Activated CD4-positive, alpha-beta T cell treated with anti-CD3 and anti-CD28 coated beads, Interleukin-2, amount 10 ng/mL, durations not matched to agents 24 days and 14 days (primary cell): ENCODE measurements around the gene CLEC14A. TPM values are rescaled to one million over a fixed set of nuclear protein-coding genes. Genes with fewer than 3 reads are reported as not detected.
A peak's percentile ranks its signal among the peaks of the same experiment; 100 is the strongest.

ENCODE experiments used
- DNase-seq: peaks from one replicate; pipeline ENCODE4 v3.0.0; 2022
- H3K27ac Mint-ChIP-seq: one replicate; pipeline ENCODE4 v1.8.0; 2022; ENCODE audit warnings: mild to moderate bottlenecking, mixed read lengths
- H3K27me3 Mint-ChIP-seq: one replicate; pipeline ENCODE4 v1.8.0; 2022; ENCODE audit warnings: mixed read lengths
- H3K36me3 Mint-ChIP-seq: one replicate; pipeline ENCODE4 v1.8.0; 2022; ENCODE audit warnings: low read depth, mild to moderate bottlenecking, mixed read lengths
- H3K4me1 Mint-ChIP-seq: one replicate; pipeline ENCODE4 v1.8.0; 2021; ENCODE audit warnings: mixed read lengths
- H3K4me3 Mint-ChIP-seq: one replicate; pipeline ENCODE4 v1.8.0; 2022; ENCODE audit warnings: mild to moderate bottlenecking, moderate library complexity, mixed read lengths
- H3K9me3 Mint-ChIP-seq: one replicate; pipeline ENCODE4 v1.8.0; 2021; ENCODE audit warnings: mixed read lengths
- intact Hi-C: fragments of 100-400 bp; cut with micrococcal nuclease; formaldehyde crosslinking; loops from one replicate; pipeline ENCODE4 v1.15.1; 2023
- total RNA-seq: library from RNA; stranded (reverse); gene quantifications from 2 replicates; pipeline ENCODE4 v1.2.3, GENCODE V29; 2022

CLEC14A gene
- total RNA-seq, 1 donor from 2014 or later: not detected

DNA sequence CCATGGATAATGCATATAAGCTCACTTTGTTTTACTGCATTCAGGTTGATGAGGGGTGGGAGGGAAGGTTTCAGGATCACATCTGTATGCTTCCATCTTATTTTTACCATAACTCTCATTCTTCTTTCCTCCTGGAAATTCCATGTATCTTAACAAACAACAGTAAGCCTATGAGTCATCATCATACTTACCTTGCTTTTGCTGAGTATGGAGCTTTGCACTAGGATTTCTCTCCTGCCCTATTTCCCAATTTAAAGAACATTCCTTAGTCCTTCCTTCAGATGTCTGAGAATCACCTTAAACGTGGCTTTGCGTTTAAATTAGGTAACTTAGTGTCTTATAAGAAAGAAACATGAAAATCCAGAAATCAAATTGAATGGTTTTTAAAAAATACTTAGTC, 1.6 kb upstream of the CLEC14A start:
- DNase-seq: no peak
- intact Hi-C loops: no loop called here
- Mint-ChIP-seq H3K4me3 (no peak overlapping the region), H3K4me1 (peaks cover 4% of the 10 kb centered on the region), H3K27me3 (peaks cover 32% of the 10 kb centered on the region), H3K36me3 (no peaks in the 10 kb centered on the region), H3K27ac (no peak overlapping the region), H3K9me3 (peaks cover 6% of the 10 kb centered on the region)

DNA sequence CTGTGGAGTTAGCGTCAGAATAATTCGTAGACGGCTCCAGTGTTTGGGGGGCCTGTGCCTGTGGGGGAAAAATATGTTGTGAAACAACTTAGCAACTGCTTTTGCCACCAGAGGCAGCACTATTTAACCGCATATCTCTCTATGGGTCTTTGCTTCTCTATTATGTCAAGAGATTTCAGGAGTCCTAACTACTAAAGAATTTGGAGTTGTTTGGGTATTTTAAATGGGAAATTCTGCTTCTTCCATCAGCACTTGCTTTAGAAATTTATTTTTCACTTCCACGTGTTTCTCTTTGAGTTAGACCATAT, 594 bp upstream of the CLEC14A start:
- DNase-seq: no peak
- Mint-ChIP-seq H3K36me3 (no peaks in the 10 kb centered on the region), H3K4me3 (peak overlapping the region; percentile 54), H3K27me3 (peaks cover 35% of the 10 kb centered on the region), H3K27ac (no peak overlapping the region), H3K4me1 (peaks cover 4% of the 10 kb centered on the region), H3K9me3 (peaks cover 2% of the 10 kb centered on the region)
- intact Hi-C loops: no loop called here

DNA sequence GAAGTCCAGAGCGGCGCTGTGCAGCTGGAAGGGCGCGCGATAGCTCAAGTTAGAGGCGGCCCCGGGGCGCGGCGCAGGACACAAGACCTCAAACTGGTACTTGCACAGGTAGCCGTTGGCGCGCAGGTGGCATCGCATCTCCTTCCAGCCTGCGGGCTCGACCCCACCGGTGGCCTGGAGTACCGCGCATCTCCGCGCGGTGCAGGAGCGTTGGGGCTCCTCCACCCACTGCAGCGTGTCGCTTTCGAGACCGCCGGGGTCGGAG, 553 bp downstream of the CLEC14A start:
- peak; percentile 52 for DNase-seq
- peaks cover 37% of the 10 kb centered on the region for H3K27me3 Mint-ChIP-seq
- no peaks in the 10 kb centered on the region for H3K36me3 Mint-ChIP-seq
- H3K4me3 Mint-ChIP-seq: no peak overlapping the region
- H3K9me3 Mint-ChIP-seq: peaks cover 2% of the 10 kb centered on the region
- H3K4me1 Mint-ChIP-seq: peaks cover 4% of the 10 kb centered on the region
- intact Hi-C loops: no loop called here
- no peak overlapping the region for H3K27ac Mint-ChIP-seq

- H3K36me3 Mint-ChIP-seq: no peaks in the 10 kb centered on the region
- H3K27me3 Mint-ChIP-seq: peaks cover 37% of the 10 kb centered on the region
- intact Hi-C loops: no loop called here
- peak; percentile 55 for DNase-seq
- H3K27ac Mint-ChIP-seq: no peak overlapping the region
- peaks cover 2% of the 10 kb centered on the region for H3K9me3 Mint-ChIP-seq
- H3K4me1 Mint-ChIP-seq: peaks cover 4% of the 10 kb centered on the region
- H3K4me3 Mint-ChIP-seq: no peak overlapping the region
Measured at GRCh38 chr14:38254571-38255407, 1.1 kb downstream of the CLEC14A start.

DNA sequence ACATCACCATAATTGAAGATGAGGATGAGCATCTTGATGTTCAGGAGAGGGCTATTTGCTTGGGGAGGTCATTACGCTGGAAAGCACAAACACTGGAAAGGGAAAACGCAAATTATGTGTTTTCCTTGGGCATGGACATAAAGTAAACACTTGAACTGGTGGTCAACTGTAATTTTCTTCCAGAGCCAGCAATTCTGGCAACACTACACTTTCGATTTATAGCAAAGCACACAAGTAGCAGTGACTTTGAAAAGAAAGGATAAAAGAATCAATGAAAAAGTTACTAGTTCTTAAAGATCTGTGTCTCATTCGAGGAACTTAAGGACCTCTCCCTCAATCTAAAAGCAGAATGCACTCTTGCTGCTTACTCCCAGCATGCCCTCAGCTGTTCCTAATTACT, 2.2 kb downstream of the CLEC14A start:
- Mint-ChIP-seq H3K4me3 (no peak overlapping the region), H3K27ac (no peak overlapping the region), H3K4me1 (peaks cover 4% of the 10 kb centered on the region), H3K36me3 (no peaks in the 10 kb centered on the region), H3K27me3 (peaks cover 37% of the 10 kb centered on the region), H3K9me3 (peaks cover 2% of the 10 kb centered on the region)
- intact Hi-C loops: no loop called here
- no peak for DNase-seq

- peaks cover 4% of the 10 kb centered on the region for H3K4me1 Mint-ChIP-seq
- H3K36me3 Mint-ChIP-seq: no peaks in the 10 kb centered on the region
- H3K4me3 Mint-ChIP-seq: no peak overlapping the region
- no peak for DNase-seq
- intact Hi-C loops: no loop called here
- H3K27me3 Mint-ChIP-seq: peaks cover 30% of the 10 kb centered on the region
- no peak overlapping the region for H3K27ac Mint-ChIP-seq
- peaks cover 2% of the 10 kb centered on the region for H3K9me3 Mint-ChIP-seq
Measured at GRCh38 chr14:38252066-38252710, 3.7 kb downstream of the CLEC14A start.

DNA sequence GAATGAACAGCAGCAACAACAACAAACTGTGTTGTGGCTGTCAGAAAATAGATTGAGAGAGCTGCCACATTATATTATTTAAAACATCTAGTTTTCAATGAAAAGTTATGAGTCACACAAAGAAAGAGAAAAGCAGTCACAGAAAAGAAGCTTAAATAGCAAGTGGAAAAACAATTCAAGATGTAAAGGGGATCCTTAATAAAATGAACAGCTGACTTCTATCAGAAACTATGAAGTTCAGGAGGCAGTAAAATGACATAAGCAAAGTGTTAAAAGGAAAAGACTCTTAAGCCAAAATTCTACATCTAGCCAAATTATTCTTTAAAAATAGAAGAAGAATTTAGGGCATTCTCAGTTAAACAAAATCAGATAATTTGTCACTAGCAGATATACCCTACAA, 5.6 kb downstream of the CLEC14A start:
- intact Hi-C loops: no loop called here
- H3K4me3 Mint-ChIP-seq: no peak overlapping the region
- H3K27me3 Mint-ChIP-seq: peaks cover 19% of the 10 kb centered on the region
- H3K4me1 Mint-ChIP-seq: no peaks in the 10 kb centered on the region
- no peak overlapping the region for H3K27ac Mint-ChIP-seq
- peaks cover 2% of the 10 kb centered on the region for H3K9me3 Mint-ChIP-seq
- no peaks in the 10 kb centered on the region for H3K36me3 Mint-ChIP-seq
- no peak for DNase-seq

DNA sequence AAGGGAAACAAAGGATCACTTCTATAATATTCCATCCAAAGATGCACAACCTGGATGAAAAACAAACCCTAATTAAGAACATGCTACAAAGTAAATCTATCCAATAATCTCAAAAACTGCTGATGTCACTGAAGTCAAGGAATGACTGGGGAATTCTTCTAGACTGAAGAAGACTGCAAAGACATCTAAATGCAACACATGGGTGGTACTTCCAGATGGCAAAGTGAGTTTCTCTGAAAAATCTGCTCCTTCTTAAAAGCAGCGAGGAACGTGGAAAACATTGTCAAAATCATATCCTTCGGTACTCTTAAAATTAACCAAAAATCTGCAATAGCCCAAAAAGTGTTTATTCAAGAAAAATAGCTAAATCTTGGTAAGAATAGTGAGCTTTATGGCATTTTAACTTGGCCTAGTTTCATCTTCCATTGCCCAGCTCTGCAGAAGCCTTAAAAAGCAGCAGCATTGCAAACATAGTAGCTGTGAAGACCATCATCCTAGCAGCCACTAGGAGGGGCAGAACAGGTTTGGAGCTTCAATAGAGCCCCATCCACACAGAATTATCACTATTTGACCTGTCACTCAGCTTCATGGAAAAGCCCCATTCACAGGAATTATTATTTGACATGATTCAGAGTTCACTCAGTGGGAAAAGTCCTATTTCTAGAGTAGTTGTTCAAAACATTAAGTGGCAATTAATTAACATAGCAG, 7.4 kb downstream of the CLEC14A start:
- H3K4me3 Mint-ChIP-seq: no peak overlapping the region
- intact Hi-C loops: no loop called here
- no peaks in the 10 kb centered on the region for H3K4me1 Mint-ChIP-seq
- peaks cover 9% of the 10 kb centered on the region for H3K27me3 Mint-ChIP-seq
- no peak for DNase-seq
- H3K36me3 Mint-ChIP-seq: no peaks in the 10 kb centered on the region
- H3K27ac Mint-ChIP-seq: no peak overlapping the region
- H3K9me3 Mint-ChIP-seq: no peaks in the 10 kb centered on the region

GRCh38 chr14:38243696-38244240, 12.1 kb downstream of the CLEC14A start:
- H3K9me3 Mint-ChIP-seq: no peaks in the 10 kb centered on the region
- no peak for DNase-seq
- H3K36me3 Mint-ChIP-seq: no peaks in the 10 kb centered on the region
- H3K27me3 Mint-ChIP-seq: peaks cover 1% of the 10 kb centered on the region
- H3K4me1 Mint-ChIP-seq: no peaks in the 10 kb centered on the region
- no peak overlapping the region for H3K4me3 Mint-ChIP-seq
- intact Hi-C loops: no loop called here
- H3K27ac Mint-ChIP-seq: no peak overlapping the region

DNA sequence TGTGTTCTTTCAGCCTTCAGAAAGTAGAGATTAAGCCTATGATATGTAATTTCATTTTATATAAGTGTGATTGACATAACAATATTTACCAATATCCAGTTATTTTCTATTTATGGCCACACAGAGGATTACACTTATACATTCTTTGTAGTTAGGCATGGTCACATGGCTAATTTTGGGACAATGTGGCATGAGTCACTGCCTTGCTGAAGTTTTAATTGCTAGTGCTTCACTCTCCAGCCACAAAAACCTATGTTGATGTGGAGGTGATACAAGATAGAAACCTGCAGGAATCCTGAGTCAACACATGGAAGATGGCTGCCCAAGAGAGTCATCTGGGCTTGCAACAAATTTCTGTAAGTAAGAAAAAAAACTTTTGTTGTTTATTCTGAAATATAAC, 17.0 kb downstream of the CLEC14A start:
- Mint-ChIP-seq H3K36me3 (no peaks in the 10 kb centered on the region), H3K9me3 (no peaks in the 10 kb centered on the region), H3K4me1 (no peaks in the 10 kb centered on the region), H3K4me3 (no peak overlapping the region), H3K27ac (no peak overlapping the region), H3K27me3 (peaks cover 1% of the 10 kb centered on the region)
- intact Hi-C loops: no loop called here
- DNase-seq: no peak

GRCh38 chr14:38238332-38238731, 17.6 kb downstream of the CLEC14A start:
- no peak overlapping the region for H3K4me3 Mint-ChIP-seq
- intact Hi-C loops: no loop called here
- no peaks in the 10 kb centered on the region for H3K36me3 Mint-ChIP-seq
- DNase-seq: no peak
- H3K9me3 Mint-ChIP-seq: no peaks in the 10 kb centered on the region
- H3K27ac Mint-ChIP-seq: no peak overlapping the region
- H3K4me1 Mint-ChIP-seq: no peaks in the 10 kb centered on the region
- H3K27me3 Mint-ChIP-seq: peaks cover 1% of the 10 kb centered on the region

DNA sequence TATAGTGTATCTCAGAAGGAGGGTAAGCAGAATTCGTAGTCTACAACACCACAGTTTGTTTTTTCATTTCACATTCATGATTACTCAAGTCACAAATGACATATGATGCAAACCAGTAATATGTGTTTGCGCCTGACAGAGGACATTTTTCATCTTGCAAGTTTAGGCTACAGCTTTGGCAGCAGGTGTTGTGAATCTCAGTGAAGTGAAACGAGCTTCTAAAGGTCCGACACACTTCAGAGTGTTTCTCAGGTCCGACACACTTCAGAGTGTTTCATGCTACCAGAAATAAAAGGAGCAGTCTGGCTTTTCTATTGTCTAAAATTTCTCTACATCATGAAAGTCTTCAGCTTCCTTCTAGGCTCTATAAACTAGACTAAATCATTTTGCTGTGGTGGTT, 22.7 kb downstream of the CLEC14A start:
- peaks cover 3% of the 10 kb centered on the region for H3K27me3 Mint-ChIP-seq
- H3K4me1 Mint-ChIP-seq: no peaks in the 10 kb centered on the region
- intact Hi-C loops: no loop called here
- H3K36me3 Mint-ChIP-seq: no peaks in the 10 kb centered on the region
- H3K4me3 Mint-ChIP-seq: no peak overlapping the region
- no peak for DNase-seq
- no peak overlapping the region for H3K27ac Mint-ChIP-seq
- no peaks in the 10 kb centered on the region for H3K9me3 Mint-ChIP-seq

GRCh38 chr14:38226366-38226765, 29.5 kb downstream of the CLEC14A start:
- Mint-ChIP-seq H3K4me1 (no peaks in the 10 kb centered on the region), H3K27me3 (peaks cover 3% of the 10 kb centered on the region), H3K4me3 (no peak overlapping the region), H3K27ac (no peak overlapping the region), H3K9me3 (peaks cover 3% of the 10 kb centered on the region), H3K36me3 (no peaks in the 10 kb centered on the region)
- no peak for DNase-seq
- intact Hi-C loops: no loop called here

DNA sequence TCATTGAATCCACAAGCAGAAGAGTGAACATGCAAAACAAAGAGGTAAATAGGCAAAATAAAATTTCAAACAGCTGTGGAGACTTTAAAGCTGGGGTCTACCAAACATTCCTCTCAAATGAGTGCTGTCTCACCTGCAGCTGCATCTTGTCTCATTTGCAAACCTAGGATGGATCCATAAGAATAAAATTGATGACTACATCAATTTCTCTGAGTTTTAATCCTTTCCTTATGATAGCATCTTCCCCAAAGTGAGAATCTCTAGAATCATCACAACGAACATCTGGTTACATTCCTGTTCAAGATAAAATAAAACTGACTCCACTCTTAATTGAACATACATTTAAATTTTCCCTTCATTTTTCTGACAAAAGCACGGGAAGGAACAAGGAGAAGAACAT, 29.9 kb downstream of the CLEC14A start:
- Mint-ChIP-seq H3K4me1 (no peaks in the 10 kb centered on the region), H3K27ac (no peak overlapping the region), H3K4me3 (no peak overlapping the region), H3K9me3 (peaks cover 3% of the 10 kb centered on the region), H3K27me3 (peaks cover under 1% of the 10 kb centered on the region), H3K36me3 (no peaks in the 10 kb centered on the region)
- DNase-seq: no peak
- intact Hi-C loops: no loop called here
